Stomach (tissue), 4 donors: Measurements from ENCODE around the gene SC5D.

Experiments used
- CTCF ChIP-seq, 7 experiments: fragments of 450-650 bp in 4 of 7; fragments of 200-600 bp in 3 of 7; sonication (generic) in 3 of 7; IDR thresholded peaks; one replicate each; pipeline ENCODE4 v1.5.1; 2016 to 2019; ENCODE audit warnings: antibody characterized with exemption in 7 of 7, control low read depth in 2 of 7, mild to moderate bottlenecking in 1 of 7
- EP300 ChIP-seq: sonication (generic); formaldehyde crosslinking; IDR thresholded peaks from one replicate; pipeline ENCODE4 v1.6.1; 2017; ENCODE audit warnings: antibody characterized with exemption
- POLR2A ChIP-seq, 4 donors: fragments of 450-650 bp; IDR thresholded peaks; one replicate each; pipeline ENCODE4 v1.6.1; 2016; ENCODE audit warnings: antibody characterized with exemption in 4 of 4, control low read depth in 2 of 4, mild to moderate bottlenecking in 1 of 4, moderate library complexity in 1 of 4
- POLR2AphosphoS5 ChIP-seq, 3 donors: sonication (generic); formaldehyde crosslinking; IDR thresholded peaks; one replicate each; pipeline ENCODE4 v1.6.1; 2016; ENCODE audit warnings: antibody characterized with exemption in 3 of 3

DNA sequence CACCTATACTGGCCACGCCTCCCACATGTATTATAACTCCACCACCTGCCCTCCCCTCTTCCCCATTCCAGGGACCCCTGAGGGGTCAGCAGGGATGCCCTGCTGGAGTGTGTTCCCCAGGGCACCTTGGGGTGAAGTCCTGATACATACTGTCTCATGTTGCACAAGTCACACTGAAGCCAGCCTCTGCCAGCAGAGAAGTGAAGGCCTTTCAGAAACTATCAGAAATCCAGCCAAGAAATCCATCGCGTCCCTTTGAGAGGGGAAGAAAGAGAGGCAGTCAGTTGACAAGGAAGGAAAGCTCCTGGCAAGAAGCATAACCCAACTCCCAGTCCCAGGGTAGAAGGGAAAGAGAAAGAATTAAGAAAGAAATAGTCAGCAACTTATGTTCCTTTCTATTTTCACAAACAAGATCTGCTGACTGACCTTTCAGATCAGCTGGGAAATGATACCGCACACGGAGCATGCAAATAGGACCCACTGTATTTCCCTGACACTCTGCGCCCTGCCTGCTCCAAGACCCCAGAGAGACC, 45.2 kb downstream of the SC5D start:
- no peak for TF ChIP-seq CTCF (IDR thresholded peaks at IDR 0.05)
- no peak for TF ChIP-seq POLR2AphosphoS5 (IDR thresholded peaks at IDR 0.05)
- no peak for TF ChIP-seq EP300
- TF ChIP-seq POLR2A (IDR thresholded peaks at IDR 0.05) = no peak
